A549 (cell line): ENCODE data around the gene SPC25.

Source experiments
- CBX2 ChIP-seq: fragments of 200-600 bp; sonication (generic); IDR thresholded peaks from 2 replicates; pipeline ENCODE4 v1.6.1; 2016; ENCODE audit warnings: low read depth, mild to moderate bottlenecking, borderline replicate concordance
- CHD2 ChIP-seq: fragments of 150-350 bp; IDR thresholded peaks from 2 replicates; pipeline ENCODE4 v1.6.1; 2014; ENCODE audit warnings: low read length; ENCODE audit not compliant: partially characterized antibody
- KDM1A ChIP-seq: fragments of 200-600 bp; sonication (generic); IDR thresholded peaks from 2 replicates; pipeline ENCODE4 v1.6.1; 2016; ENCODE audit warnings: low read depth, mild to moderate bottlenecking
- TF ChIP-seq, protein P1 (sequence below): fragments of >200 bp; sonication (Bioruptor Twin); formaldehyde crosslinking; IDR thresholded peaks from 3 replicates; pipeline ENCODE4 v1.5.1; 2016

DNA sequence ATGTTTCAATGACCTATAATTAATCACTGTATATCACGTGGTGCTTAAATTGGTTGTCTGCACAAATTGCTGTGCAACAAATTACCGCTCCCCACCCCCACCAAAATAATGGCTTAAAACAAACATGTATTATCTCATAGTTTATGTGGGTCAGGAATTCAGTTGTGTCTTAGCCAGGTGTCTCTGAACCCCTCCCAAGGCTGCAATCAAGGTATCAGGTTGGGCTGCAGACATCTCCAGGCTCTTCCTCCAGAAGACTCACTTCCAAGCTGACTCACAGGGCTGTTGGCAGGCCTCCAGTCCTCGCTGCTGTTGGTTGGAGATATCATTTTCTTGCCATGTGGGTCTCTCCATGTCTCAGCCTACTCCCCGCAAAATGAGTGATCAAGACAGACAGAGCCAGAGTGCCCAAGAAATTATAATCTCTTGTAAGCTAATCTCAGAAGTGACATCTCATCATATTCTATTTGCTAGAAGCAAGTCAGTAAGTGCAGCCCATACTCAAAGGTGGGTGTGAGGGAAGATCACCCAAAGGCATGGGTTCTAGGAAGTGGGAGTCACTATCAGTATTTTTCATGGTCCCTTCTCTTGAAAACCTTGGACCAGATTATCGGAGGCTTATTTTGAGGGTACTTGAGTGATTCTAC is 38.4 kb downstream of the SPC25 start:
- no peak for TF ChIP-seq CBX2
- TF ChIP-seq, protein P1, sequence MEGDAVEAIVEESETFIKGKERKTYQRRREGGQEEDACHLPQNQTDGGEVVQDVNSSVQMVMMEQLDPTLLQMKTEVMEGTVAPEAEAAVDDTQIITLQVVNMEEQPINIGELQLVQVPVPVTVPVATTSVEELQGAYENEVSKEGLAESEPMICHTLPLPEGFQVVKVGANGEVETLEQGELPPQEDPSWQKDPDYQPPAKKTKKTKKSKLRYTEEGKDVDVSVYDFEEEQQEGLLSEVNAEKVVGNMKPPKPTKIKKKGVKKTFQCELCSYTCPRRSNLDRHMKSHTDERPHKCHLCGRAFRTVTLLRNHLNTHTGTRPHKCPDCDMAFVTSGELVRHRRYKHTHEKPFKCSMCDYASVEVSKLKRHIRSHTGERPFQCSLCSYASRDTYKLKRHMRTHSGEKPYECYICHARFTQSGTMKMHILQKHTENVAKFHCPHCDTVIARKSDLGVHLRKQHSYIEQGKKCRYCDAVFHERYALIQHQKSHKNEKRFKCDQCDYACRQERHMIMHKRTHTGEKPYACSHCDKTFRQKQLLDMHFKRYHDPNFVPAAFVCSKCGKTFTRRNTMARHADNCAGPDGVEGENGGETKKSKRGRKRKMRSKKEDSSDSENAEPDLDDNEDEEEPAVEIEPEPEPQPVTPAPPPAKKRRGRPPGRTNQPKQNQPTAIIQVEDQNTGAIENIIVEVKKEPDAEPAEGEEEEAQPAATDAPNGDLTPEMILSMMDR: no peak
- no peak for TF ChIP-seq KDM1A
- no peak for TF ChIP-seq CHD2
